BJ (cell line): ENCODE data around the gene PRKCA. TPM values are rescaled to one million over a fixed set of nuclear protein-coding genes. Genes with fewer than 3 reads are reported as not detected.

Experiments
- CTCF ChIA-PET: fragments of 350-600 bp; formaldehyde crosslinking; extraction: SDS; loops from one replicate; lab custom pipeline; 2021; ENCODE audit warnings: antibody characterized with exemption, inconsistent platforms; lab: Yijun Ruan, JAX
- POLR2A ChIA-PET: fragments of 300-600 bp; sonication (Branson Sonifier 250); formaldehyde crosslinking; extraction: SDS; loops from one replicate; lab custom pipeline; 2021; ENCODE audit warnings: antibody characterized with exemption; lab: Charles Lee
- DNase-seq: peaks from one replicate; pipeline ENCODE4 v3.0.0-alpha.2; 2011; ENCODE audit warnings: low read depth
- H3K27me3 ChIP-seq: 2 replicates; pipeline ENCODE4 v1.6.0; 2011; ENCODE audit warnings: low read length; ENCODE audit not compliant: control insufficient read depth, insufficient read depth
- H3K36me3 ChIP-seq: 2 replicates; pipeline ENCODE4 v1.5.1; 2011; ENCODE audit warnings: low read length; ENCODE audit not compliant: control insufficient read depth, insufficient read depth
- H3K4me3 ChIP-seq: 2 replicates; pipeline ENCODE4 v1.5.1; 2011; ENCODE audit warnings: low read depth, mild to moderate bottlenecking, control low read depth, low read length
- polyA plus RNA-seq: library from polyadenylated mRNA; depleted of rRNA; stranded (reverse); fragments of >200 nt; gene quantifications from 2 replicates; pipeline ENCODE4 v1.2.3, GENCODE V29; 2011
- TF ChIP-seq, protein P1 (sequence below): IDR thresholded peaks from 2 replicates; pipeline ENCODE4 v1.5.1; 2011; ENCODE audit warnings: low read depth, mild to moderate bottlenecking, control low read depth, inconsistent platforms, low read length, moderate library complexity; ENCODE audit not compliant: insufficient read depth

The PRKCA gene
- polyA plus RNA-seq, 1 experiment, result 38.7 TPM

DNA sequence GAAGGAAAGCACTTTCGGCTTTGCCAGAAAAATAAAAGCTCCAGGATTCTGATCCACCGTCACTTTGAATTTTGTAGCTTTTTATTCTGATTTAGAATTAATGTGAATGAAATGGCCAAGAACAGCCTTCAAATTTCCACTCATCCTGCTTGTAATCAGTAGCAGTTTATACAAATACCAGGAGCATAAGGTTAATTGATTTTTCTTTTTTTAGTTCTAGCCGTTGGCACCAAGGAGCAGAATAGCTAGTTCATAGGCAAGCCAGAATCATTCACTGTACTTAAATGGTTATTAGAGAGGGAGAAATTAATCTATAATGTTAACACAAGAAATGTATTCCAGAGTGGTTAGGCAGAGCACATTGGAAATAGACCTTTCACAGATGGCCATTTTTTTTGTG lies 491.4 kb downstream of the PRKCA start:
- ChIA-PET CTCF (interaction anchor here (0.6 kb wide), 1 partner anchor 888 kb away, joined by 3 read pairs; no protein-coding TSS in a partner anchor), POLR2A (no interaction called here)
- H3K36me3 ChIP-seq, result peaks cover 21% of the 10 kb centered on the region
- no peaks in the 10 kb centered on the region for H3K27me3 ChIP-seq
- no peak overlapping the region for H3K4me3 ChIP-seq
- TF ChIP-seq, protein P1, sequence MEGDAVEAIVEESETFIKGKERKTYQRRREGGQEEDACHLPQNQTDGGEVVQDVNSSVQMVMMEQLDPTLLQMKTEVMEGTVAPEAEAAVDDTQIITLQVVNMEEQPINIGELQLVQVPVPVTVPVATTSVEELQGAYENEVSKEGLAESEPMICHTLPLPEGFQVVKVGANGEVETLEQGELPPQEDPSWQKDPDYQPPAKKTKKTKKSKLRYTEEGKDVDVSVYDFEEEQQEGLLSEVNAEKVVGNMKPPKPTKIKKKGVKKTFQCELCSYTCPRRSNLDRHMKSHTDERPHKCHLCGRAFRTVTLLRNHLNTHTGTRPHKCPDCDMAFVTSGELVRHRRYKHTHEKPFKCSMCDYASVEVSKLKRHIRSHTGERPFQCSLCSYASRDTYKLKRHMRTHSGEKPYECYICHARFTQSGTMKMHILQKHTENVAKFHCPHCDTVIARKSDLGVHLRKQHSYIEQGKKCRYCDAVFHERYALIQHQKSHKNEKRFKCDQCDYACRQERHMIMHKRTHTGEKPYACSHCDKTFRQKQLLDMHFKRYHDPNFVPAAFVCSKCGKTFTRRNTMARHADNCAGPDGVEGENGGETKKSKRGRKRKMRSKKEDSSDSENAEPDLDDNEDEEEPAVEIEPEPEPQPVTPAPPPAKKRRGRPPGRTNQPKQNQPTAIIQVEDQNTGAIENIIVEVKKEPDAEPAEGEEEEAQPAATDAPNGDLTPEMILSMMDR, result no peak
- DNase-seq, result no peak

DNA sequence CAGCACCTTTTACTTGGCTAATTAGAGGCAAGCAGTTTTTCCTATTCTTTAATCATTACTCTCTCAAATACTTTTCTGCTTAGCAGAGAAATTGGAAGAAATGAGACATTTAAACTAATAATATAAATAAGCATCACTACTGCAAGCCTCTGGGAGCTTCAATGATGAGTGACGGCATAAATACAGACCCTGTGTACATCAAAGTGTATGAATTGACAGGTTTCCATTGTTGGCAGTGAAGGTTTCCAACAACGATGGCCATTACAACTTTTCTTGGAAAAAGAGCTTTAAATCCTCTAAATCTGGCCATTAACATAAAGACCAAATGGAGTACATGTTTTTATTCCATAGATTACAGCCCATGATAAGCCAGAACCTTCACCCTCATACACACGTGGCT lies 493.1 kb downstream of the PRKCA start:
- peaks cover 15% of the 10 kb centered on the region for H3K36me3 ChIP-seq
- no peak for DNase-seq
- TF ChIP-seq, protein P1, result no peak
- no peak overlapping the region for H3K4me3 ChIP-seq
- no peaks in the 10 kb centered on the region for H3K27me3 ChIP-seq
- ChIA-PET POLR2A (no interaction called here), CTCF (no interaction called here)

DNA sequence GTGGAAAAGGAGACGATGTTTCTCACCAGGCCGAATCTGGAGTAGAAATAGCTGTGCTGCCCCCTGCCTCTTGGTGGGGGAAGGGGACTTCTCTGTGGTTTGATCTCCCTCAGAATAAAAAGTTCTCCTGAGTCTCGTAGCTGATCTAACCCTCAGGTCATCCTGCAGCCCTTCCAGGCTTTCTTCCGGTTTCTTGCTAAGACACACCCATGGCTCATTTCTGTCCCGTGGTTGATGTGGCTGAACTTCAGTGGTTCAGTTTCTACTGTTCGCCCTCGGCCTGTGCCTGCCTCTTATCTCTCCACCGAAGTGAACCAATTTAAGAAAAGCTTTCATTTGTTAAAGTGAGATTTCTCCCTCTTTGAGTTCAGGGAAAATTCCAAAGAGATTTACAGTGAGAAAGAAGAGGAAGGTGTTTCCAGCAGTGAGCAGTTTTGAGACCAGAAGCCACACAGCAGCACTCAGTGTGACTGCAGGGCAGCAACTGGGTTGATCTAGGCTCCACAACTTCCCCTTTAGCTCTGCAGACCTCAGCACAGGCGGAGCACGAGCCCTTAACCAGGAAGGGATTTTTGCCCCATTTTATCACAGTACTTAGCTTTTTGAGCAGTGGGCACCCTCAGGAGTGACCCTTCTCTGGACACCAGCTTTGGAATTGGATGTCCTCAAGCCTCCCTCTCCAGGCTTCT lies 497.6 kb downstream of the PRKCA start:
- POLR2A ChIA-PET, result no interaction called here
- Histone ChIP-seq H3K36me3 (peaks cover 14% of the 10 kb centered on the region), H3K27me3 (no peaks in the 10 kb centered on the region), H3K4me3 (no peak overlapping the region)
- CTCF ChIA-PET, result no interaction called here
- no peak for DNase-seq
- TF ChIP-seq, protein P1, result no peak

- TF ChIP-seq, protein P1, result no peak
- Histone ChIP-seq H3K27me3 (no peaks in the 10 kb centered on the region), H3K4me3 (no peak overlapping the region), H3K36me3 (peaks cover 16% of the 10 kb centered on the region)
- POLR2A ChIA-PET, result no interaction called here
- CTCF ChIA-PET, result interaction anchor here (0.9 kb wide), 1 partner anchor 11 kb away, joined by 4 read pairs; no protein-coding TSS in a partner anchor
- no peak for DNase-seq
Observed at GRCh38 chr17:66803474-66803951, 501.1 kb downstream of the PRKCA start.

GRCh38 chr17:66805567-66805966 lies 503.2 kb downstream of the PRKCA start:
- ChIA-PET CTCF (interaction anchor here (0.8 kb wide), 1 partner anchor 13 kb away, joined by 3 read pairs; no protein-coding TSS in a partner anchor), POLR2A (no interaction called here)
- no peaks in the 10 kb centered on the region for H3K27me3 ChIP-seq
- peaks cover 16% of the 10 kb centered on the region for H3K36me3 ChIP-seq
- no peak overlapping the region for H3K4me3 ChIP-seq
- no peak for DNase-seq
- TF ChIP-seq, protein P1, result no peak
